HG03039 (cell line): ENCODE measurements around the gene LRRFIP2.
A peak's percentile ranks its signal among the peaks of the same experiment; 100 is the strongest.
"Not testable (repeated sequence)": the region's sequence is repeated elsewhere in the genome, so short reads cannot be mapped to it uniquely, and the experiment has no call there.

Experiments used
- ATAC-seq: cut with Tn5 transposase; IDR thresholded peaks from one replicate; pipeline ENCODE4 v1.9.1; 2021; ENCODE audit warnings: mild to moderate bottlenecking, moderate library complexity; ENCODE audit not compliant: unreplicated experiment

Gene LRRFIP2, protein sequence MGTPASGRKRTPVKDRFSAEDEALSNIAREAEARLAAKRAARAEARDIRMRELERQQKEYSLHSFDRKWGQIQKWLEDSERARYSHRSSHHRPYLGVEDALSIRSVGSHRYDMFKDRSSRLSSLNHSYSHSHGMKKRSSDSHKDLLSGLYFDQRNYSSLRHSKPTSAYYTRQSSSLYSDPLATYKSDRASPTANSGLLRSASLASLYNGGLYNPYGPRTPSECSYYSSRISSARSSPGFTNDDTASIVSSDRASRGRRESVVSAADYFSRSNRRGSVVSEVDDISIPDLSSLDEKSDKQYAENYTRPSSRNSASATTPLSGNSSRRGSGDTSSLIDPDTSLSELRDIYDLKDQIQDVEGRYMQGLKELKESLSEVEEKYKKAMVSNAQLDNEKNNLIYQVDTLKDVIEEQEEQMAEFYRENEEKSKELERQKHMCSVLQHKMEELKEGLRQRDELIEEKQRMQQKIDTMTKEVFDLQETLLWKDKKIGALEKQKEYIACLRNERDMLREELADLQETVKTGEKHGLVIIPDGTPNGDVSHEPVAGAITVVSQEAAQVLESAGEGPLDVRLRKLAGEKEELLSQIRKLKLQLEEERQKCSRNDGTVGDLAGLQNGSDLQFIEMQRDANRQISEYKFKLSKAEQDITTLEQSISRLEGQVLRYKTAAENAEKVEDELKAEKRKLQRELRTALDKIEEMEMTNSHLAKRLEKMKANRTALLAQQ

DNA sequence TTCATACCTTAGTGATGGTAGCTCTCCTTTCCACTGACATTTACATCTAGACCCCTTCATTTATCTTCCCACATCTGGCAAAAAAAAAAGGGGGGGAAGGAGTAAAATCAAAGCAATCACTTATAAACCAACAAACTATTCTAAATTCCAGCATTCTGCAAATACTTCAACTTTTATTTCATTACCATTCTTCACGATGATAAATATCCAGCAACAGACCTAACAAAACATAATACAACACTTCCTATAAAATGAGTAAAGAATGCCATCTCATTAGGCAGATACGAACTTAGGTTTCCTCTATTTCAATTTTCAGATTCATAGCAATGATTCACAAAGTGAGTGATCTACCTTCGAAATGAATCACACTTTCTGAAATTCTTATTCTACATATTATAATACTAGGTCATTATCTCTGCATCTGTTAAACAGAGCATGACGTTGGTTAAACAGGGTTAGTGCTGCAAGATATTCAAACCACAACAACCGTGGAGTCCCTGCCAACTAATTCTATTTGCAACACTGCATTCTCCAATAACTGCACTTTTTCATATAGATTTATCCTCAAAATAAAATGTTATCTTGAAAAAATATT is at the start of gene LRRFIP2:
TSS of gene LRRFIP2 (minus strand) at position 51 of the 595 bp plus-strand sequence. CDS start 25,599 bp downstream, outside the sequence.
- ATAC-seq, result peak; percentile 27

DNA sequence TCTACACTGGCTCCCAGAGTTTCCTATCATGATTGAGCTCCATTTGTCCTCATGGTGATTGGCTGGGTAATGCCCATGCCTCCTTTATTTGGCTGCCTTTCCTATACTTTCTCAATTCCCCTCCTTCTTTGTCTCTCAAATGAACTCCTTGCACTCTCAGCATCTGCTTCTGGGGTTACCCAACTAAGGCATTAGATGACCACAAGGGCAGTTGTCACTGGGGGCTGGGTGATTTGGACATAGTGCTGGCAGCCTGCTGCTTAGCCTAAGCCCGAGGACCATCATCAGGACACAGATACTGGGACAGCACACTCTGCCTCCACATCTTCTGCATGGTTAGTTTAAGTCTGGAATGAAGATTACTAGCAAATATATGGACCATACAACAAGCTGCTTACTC is 49.2 kb upstream of the LRRFIP2 start:
- ATAC-seq, result no peak

DNA sequence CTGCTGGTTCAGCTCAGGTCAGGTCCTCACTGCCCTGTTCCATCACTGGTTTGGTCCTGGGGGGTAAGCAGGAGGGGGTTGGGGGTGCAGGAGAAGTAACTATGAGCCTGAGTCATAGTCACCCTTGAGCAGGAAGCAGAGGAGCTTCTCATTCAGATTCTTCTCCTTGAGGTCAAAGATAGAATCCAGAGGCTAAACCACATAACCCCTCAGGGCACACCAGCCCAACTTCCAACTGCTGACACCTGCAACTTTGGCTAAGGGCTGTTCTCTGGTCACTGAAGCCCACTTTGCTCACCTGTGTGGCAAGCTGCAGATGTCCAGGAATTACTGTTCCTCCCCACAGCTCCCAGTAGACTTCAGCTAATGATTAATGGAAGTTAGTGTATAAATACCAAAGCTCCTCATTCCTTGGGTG is 48.8 kb upstream of the LRRFIP2 start:
- ATAC-seq, result no peak

DNA sequence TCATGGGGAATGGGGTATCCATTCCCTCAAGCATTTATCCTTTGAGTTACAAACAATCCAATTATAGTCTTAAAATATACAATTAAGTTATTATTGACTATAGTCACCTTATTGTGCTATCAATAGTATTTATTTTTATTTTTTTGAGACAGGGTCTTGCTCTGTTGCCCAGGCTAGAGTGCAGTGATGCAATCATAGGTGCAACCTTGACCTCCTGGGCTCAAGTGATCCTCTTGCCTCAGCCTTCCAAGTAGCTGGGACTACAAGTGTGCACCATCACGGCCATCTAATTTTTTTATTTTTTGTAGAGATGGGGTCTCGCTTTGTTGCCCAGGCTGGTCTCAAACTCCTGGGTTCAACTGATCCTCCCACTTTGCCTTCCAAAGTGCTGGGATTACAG is 48.2 kb upstream of the LRRFIP2 start:
- not testable (repeated sequence) for ATAC-seq

DNA sequence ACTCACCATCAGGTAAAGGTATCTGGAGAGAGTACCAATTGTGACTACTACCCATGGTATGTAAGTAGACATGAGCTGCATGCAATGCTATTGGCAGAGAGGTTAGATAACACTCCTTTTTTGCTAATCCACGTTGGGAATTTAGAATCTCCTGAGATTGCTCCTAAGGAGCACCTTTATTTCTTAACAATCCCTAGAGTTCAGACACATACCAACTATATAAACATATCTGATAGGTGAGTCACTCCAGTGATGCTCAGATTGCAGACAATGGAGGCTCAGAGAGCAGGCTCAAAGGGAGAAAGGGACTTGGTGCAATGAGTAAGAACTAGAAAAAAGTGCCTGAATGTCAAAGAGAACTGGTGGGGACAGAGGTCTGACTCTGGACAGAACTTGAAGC is 47.0 kb upstream of the LRRFIP2 start:
- no peak for ATAC-seq

DNA sequence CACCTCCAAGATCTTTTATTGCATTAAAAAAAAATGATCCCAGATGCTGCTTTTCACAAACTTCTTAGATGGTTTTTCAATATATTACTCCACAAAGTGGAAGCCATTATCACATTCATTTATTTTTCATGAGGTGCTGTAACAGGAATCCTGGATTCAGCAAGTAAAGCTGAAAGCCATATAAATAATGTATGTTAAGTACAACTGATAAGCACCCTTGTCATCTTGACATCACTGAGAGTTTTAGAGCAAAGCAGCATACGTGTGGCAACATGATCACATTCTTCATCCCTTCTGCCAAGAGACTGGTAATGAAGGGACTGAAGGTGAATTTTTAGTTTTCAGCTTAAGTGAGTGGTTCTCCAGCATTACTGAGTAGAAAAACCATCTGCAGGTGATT is 44.9 kb upstream of the LRRFIP2 start:
- ATAC-seq, result no peak

DNA sequence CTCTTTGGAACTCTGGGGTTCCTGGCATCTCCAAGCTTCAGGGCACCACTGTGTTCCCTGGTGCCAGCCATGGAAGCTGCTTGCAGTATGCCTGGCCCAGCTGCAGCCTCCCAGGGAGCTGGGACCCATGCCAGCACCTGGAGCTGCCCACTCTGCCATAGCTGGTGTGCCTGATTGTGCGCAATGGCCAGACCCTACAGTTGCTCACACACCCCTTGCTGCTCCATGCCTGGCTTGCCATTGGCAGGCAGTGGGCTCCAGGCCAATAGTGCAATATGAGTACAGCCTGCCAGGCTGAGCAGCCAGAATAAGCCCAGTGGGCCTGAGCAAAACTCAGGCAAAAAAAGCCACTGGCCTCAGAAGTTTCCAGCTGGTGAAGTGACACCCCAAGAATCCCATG is 43.8 kb upstream of the LRRFIP2 start:
- ATAC-seq, result no peak

DNA sequence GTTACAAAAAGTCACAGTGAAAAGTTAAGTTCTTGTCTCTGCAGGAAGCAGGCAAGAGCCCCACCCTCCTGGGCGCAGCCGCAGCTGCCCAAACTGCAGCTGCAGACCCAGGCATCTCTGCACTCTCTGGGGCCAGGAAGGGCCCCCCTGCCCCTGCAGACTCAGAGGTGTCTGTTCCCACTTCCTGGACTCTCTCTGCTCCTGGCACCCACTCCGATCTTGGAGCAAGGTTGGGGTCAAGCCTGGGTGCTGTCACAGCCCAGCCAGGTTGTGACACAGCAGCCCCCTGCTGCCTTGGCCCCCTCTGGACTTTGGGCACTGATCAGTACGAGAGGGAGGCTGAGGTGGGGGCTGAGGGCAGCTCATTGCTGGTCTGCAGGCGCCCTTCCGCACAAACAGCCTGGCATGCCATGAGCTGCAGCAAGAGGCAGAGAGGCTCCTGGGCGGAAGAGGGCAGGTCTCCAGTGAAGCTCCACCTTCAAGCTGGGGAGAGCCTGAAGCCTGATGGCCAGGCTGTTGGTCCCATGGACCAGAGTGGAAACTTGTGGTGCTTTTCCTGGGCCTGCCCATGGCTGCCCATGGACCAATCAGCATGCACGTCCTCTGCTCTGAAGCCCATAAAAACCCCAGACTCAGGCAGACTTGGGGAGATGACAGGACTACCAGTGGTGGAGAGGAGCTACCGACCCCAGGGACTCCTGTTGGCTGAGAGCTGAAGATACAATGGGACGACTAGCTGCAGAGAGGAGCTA is 42.9 kb upstream of the LRRFIP2 start:
- no peak for ATAC-seq

DNA sequence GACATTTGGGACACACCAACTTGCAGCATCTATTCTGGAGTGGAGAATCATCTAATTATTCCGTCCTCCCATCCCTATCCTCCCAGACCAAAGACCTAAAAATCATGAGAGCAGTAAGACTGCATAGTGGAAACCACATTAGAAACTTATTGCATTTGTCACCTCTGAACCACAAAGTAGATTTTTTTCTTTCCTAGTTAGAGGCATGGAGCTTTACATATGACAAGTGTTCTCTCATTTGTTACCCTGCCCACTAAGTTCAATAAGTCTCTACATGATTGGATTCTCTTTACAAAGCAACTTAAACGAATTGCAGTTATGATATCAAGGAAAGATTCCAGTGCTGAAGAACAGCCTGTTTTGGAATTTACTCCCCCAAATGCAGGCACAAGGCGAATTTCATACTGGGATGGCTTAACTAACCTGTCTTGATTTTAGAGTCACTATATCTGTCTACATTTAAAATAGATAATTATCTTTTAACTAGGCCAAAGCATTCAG is 42.3 kb upstream of the LRRFIP2 start:
- ATAC-seq, result no peak

DNA sequence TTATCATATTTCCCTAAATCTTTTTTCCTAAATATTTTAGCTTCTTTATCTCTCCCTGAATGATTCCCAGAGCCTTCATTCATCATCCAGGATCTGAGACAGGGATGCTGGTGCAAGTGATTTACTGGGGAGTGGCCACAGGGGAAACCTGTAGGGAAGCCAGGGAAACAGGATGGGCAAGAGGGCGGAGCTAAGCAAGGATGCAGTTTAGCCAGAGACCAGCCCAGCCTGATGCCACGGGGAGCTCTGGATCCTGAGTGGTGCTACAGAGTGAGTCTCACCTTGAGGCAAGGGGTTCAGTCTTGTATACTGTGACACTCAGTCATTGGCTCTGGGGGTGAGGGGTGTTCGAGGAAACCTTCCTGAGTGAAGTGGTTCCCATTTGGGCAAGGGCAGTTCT is 39.7 kb upstream of the LRRFIP2 start:
- ATAC-seq, result no peak

DNA sequence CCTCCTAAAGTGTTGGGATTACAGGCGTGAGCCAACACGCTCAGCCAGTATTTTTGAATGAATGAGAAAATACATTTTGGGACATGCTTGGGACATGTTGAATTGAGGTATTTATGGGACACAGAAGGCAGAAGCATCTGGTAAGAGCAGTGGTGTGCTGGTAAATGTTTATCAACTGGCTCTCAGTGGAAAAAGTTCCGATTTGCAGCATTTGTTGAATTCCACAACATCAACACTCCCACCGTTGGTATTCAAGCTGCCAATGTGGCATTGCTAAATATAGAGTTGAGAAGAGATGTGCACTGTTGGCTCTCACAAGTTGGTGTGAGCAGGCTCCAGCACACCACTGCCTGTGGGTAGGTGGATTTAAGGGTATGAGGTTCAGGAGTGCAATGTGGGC is 35.8 kb upstream of the LRRFIP2 start:
- no peak for ATAC-seq

DNA sequence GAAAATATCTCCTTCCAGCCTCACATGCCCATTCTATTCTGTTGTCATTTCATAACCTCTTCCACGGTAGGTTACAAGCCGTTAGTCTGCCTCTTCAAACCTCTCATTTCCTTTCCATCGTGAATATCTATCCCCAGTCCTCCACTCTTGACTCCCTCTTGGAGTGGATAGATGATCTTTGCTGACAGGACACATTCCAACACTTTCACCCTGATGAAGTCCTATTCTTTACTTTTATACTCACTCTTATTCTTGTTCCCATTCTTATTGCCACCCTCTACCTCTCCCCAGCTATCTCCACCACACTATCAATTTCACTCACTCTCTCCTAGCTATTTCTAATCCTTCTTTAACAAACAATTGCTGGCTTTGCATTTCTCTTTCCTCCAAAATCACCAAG is 34.2 kb upstream of the LRRFIP2 start:
- not testable (repeated sequence) for ATAC-seq

DNA sequence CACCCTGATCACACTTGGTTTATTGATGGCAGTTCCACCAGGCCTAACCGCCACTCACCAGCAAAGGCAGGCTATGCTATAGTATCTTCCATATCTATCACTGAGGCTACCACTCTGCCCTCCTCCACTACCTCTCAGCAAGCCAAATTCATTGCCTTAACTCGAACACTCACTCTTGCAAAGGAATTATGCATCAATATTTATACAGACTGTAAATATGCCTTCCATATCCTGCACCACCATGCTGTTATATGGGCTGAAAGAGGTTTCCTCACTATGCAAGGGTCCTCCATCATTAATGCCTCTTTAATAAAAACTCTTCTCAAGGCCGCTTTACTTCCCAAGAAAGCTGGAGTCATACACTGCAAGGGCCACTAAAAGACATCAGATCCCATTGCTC is 33.6 kb upstream of the LRRFIP2 start:
- not testable (repeated sequence) for ATAC-seq

DNA sequence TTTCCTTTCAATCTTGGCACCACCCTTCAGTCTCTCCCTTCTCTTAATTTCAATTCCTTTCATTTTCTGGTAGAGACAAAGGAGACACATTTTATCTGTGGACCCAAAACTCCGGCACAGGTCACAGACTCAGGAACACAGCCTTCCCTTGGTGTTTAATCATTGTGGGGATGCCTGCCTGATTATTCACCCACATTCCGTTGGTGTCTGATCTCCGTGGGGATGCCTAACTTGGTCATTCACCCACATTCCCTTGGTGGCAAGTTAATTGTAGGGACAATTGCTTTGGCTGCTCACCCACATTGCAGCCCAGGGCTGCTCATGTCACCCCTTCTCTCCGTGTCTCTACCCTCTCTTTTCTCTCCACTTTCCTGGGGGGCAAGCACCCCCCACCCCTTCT is 31.7 kb upstream of the LRRFIP2 start:
- not testable (repeated sequence) for ATAC-seq

DNA sequence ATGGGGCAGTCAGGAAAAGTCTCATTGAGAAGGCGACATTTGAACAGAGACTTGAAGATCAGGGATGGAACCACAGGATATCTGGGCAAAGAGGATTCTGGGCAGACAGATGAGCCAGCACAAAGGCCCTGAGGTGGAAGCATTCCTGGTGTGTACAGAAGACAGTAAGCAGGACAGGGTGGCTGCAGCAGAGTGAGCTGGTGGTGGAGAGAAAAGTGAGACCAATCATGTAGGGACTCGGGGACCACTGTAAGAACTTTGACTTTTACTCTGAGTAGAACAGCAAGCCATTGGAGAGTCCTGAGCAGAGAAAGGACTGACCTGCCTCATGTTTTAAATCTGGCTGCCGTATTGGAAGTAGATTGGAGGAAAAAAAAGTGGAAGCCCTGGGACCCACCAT is 29.9 kb upstream of the LRRFIP2 start:
- no peak for ATAC-seq

DNA sequence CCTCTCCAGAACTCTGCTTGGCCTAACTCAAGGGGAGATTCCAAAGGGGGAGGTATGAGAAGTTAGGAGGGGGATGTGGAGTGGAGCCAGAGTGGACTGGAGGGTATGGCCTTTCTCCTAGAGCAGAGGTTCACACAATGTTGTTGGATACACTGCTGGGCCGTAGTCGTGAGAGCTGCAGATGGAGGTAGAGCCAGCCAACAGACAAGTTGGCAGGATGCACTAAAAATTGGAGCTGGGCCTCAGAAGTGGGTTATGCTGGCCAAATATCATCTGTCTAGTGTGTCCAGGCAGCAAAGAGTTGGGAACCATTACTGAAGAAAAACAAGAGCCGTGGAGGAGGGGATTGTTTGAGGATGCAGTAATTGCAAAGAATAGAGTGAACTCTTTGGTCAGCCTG is 27.7 kb upstream of the LRRFIP2 start:
- no peak for ATAC-seq

DNA sequence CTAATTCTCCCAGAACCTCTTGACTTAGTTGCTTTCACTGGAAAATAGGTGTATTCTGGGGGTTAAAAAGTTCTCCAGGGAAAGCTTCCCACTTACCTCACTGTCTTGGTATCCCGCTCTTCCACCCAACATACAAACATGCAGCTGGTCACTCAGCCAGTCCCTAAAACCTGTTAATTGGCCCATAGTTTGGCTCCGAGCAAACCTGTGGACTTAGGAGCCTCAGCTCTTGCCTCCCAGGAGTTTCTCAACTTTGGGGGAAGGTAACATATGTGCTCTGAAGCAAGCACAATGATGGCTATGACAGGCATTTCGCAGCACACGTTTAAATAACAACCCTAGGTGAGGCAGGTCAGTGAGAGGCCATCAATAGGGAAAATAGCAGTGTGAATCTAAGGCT is 25.8 kb upstream of the LRRFIP2 start:
- no peak for ATAC-seq

DNA sequence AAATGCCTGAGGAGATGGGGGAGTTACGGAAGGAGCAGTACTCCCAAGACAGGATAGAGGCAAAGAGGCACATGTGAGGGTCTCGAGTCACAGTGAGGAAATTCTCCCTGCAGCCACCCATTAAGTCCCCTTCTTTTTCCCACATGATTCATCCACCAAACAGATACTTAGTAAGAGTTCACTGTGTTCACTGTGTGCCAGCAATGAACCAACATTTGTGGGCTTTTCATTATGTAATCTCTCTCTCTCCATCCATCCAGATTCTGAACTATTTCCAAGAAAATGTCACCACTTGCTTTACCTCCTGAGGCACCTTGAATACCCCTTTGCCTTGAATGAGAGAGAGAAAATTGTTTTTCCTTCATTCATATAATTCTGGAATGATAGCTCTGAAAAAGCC is 24.6 kb upstream of the LRRFIP2 start:
- no peak for ATAC-seq

DNA sequence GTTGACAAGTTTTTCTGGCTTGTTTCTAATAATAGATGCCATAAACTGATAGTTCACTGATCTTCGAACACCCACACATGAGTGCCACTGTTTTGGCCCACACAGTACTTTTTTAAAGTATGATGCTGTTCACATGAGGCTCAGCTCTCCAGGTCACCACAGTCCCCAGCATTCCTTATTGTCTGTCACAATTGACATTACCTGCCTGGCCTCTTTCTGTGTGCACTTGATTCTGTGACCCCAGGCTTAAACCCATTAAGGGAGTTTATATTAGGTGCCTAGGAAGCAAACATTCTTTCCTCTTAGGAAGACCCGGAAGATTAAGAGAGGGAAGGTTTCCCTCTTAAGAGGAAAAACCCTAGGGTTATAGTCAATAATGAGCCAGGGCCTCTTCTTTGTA is 24.2 kb upstream of the LRRFIP2 start:
- no peak for ATAC-seq

DNA sequence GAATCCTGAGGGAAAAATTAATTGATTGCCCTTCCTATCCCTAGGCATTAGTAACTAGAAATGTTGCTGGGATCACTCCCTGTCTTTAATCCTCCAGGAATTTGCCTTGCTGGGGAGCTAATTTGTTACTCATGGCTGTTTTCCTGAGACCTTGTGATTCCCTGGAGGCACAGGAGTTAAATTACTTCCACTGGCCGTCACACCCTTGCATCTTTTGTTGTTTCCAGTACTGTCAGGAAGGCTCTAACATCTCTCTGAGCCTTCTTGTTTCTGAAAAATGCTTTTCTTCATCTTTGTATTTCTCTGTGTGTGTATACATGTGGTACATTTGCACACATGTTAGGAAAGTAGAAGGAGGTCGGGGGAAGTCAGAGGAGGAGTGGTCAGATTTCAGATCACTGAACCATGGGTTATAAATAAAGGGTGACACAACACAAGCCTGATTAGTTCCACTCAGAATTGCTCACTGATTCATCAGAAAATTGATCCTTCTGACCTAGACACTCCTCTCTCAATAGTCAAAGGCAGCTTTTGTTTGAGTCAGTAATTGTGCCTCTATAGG is 23.5 kb upstream of the LRRFIP2 start:
- ATAC-seq, result no peak

DNA sequence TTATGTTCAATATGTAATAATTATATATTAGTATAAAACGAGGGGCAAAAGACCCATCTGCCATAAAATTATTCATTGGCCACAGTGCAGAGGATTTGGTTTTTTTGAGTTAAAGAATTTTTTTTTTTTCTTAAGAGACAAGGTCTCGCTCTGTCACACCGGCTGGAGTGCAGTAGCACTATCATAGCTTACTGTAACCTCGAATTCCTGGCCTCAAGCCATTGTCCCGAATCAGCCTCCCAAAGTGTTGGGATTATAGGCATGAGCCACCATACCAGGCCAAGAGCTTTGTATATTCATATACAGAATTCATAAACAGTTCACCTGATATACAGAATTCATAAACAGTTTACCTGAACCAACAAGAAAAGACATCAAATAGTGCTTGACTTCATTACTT is 20.2 kb upstream of the LRRFIP2 start:
- no peak for ATAC-seq
